ENCODE data around the gene GRID1. TPM values are rescaled to one million over a fixed set of nuclear protein-coding genes. Genes with fewer than 3 reads are reported as not detected.
"Not testable (repeated sequence)": the region's sequence is repeated elsewhere in the genome, so short reads cannot be mapped to it uniquely, and the experiment has no call there.

The GRID1 gene
- total RNA-seq, 1 donor from 2014 or later, result 9.2 TPM

GRCh38 chr10:85946713-85947326, 419.8 kb downstream of the GRID1 start:
- Mint-ChIP-seq H3K4me1 (ENCODE audit: unreplicated experiment) (no peaks in the 10 kb centered on the region), H3K36me3 (no peaks in the 10 kb centered on the region), H3K9me3 (no peaks in the 10 kb centered on the region), H3K27ac (no peak overlapping the region), H3K4me3 (no peak overlapping the region), H3K27me3 (no peaks in the 10 kb centered on the region)
- DNase-seq (ENCODE audit: extremely low spot score, unreplicated experiment), result no peak
- TF ChIP-seq CTCF (conservative IDR thresholded peaks at IDR 0.05), result no peak

- H3K9me3 Mint-ChIP-seq, result no peaks in the 10 kb centered on the region
- H3K27me3 Mint-ChIP-seq, result peaks cover 3% of the 10 kb centered on the region
- H3K27ac Mint-ChIP-seq, result no peak overlapping the region
- no peak overlapping the region for H3K4me3 Mint-ChIP-seq
- H3K36me3 Mint-ChIP-seq, result no peaks in the 10 kb centered on the region
- no peak for DNase-seq (ENCODE audit: extremely low spot score, unreplicated experiment)
- no peaks in the 10 kb centered on the region for H3K4me1 Mint-ChIP-seq (ENCODE audit: unreplicated experiment)
- TF ChIP-seq CTCF (conservative IDR thresholded peaks at IDR 0.05), result no peak
These were observed 430.4 kb downstream of the GRID1 start for GRCh38 chr10:85936161-85936560.

GRCh38 chr10:85934586-85934985, 432.0 kb downstream of the GRID1 start:
- Mint-ChIP-seq H3K36me3 (no peaks in the 10 kb centered on the region), H3K9me3 (no peaks in the 10 kb centered on the region), H3K4me3 (no peak overlapping the region), H3K27me3 (peaks cover 3% of the 10 kb centered on the region), H3K4me1 (ENCODE audit: unreplicated experiment) (no peaks in the 10 kb centered on the region), H3K27ac (peak overlapping the region; percentile 31)
- DNase-seq (ENCODE audit: extremely low spot score, unreplicated experiment), result no peak
- no peak for TF ChIP-seq CTCF (conservative IDR thresholded peaks at IDR 0.05)

- H3K27me3 Mint-ChIP-seq; H3K9me3 Mint-ChIP-seq; H3K4me3 Mint-ChIP-seq; H3K4me1 Mint-ChIP-seq (ENCODE audit: unreplicated experiment); H3K36me3 Mint-ChIP-seq; DNase-seq (ENCODE audit: extremely low spot score, unreplicated experiment); H3K27ac Mint-ChIP-seq: not testable (repeated sequence)
These were observed 436.6 kb downstream of the GRID1 start for GRCh38 chr10:85929993-85930392.

GRCh38 chr10:85927952-85928665, 438.5 kb downstream of the GRID1 start:
- Mint-ChIP-seq H3K4me3 (no peak overlapping the region), H3K27ac (no peak overlapping the region), H3K36me3 (no peaks in the 10 kb centered on the region), H3K4me1 (ENCODE audit: unreplicated experiment) (no peaks in the 10 kb centered on the region), H3K9me3 (no peaks in the 10 kb centered on the region), H3K27me3 (no peaks in the 10 kb centered on the region)
- no peak for TF ChIP-seq CTCF (conservative IDR thresholded peaks at IDR 0.05)
- no peak for DNase-seq (ENCODE audit: extremely low spot score, unreplicated experiment)

DNA sequence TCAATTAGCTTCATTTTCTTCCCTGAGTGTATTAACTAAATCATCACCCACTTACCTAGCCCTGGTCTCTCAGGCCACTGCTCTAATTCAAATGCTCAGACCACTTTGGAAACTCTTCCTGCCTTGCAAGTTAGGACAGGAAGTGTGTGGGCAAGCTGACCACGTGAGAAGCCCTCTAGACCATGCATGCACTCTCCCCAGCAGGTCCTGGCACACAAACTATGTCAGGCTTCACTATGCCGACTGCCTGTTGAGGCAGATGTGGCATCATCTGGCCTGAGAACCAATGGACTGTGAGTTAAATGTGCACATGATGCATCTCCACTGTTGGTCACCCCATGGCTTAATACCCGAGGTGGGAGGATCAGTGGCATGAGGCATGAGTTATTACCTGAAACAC, 439.6 kb downstream of the GRID1 start:
- Mint-ChIP-seq H3K27ac (no peak overlapping the region), H3K27me3 (no peaks in the 10 kb centered on the region), H3K4me3 (no peak overlapping the region), H3K9me3 (no peaks in the 10 kb centered on the region), H3K4me1 (ENCODE audit: unreplicated experiment) (no peaks in the 10 kb centered on the region), H3K36me3 (no peaks in the 10 kb centered on the region)
- DNase-seq (ENCODE audit: extremely low spot score, unreplicated experiment), result no peak
- TF ChIP-seq CTCF (conservative IDR thresholded peaks at IDR 0.05), result no peak

All from type B pancreatic cell (in vitro differentiated cells).